ENCODE measurements around the gene VSNL1. TPM values are rescaled to one million over a fixed set of nuclear protein-coding genes. Genes with fewer than 3 reads are reported as not detected.

Gene VSNL1
- total RNA-seq, 1 experiment from 2014 or later: 2.1 TPM

DNA sequence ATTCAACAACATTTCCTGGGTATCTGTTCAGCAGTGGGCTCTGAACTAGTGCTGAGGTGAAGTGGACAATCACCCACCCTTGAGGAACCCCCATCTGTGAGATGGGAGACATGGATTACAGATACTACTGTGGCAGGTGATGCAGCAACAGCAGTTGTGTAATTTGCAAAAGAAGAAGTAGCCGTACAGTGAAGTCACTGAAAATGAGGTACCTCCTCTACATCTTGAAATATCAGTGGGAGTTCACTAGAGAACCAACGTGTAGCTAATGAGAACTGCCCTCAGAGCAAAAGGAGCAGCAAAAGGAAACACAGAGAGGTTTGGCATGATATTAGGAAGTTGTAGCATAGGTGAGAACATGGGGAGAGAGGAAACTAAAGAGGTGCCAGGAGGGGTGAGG lies 41.3 kb downstream of the VSNL1 start:
- DNase-seq (ENCODE audit: low read depth): no peak

DNA sequence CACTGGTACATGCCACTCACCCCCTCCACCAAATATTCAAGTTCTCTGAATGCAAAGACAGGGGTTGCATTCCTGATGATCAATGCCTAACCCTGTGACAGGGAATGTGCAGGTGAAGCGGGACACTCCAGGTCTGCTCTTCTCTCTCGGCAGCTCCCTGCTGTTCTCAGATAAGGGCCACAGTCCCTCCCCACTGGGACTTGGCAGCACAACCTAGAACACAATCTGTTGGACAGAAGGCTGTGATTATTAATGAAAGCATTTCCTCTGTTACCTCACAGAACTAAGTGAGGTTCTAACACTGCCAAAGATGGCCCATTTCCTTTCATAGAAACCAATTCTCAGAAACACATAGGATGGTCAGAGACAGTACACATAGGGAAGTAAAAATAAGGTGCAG lies 42.7 kb downstream of the VSNL1 start:
- DNase-seq (ENCODE audit: low read depth): no peak

DNA sequence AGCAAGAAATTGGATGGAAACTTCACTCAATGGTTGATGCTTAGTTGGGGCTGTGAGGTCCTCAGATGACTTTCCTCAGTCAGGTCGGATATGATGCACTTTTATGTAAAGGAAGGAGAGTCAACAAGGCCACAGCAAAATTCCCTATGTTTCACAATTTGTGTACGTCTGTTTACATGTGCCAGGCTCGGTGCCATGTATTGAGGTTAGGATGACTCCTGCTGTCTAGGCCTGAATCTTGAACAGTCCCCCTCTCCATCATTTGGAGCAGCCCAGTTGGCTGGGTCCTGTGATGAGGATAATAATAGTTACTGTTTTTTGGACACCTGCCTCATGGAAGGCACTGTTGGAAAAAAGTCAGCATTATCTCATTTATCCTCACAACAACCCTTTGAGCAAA lies 43.1 kb downstream of the VSNL1 start:
- no peak for DNase-seq (ENCODE audit: low read depth)

DNA sequence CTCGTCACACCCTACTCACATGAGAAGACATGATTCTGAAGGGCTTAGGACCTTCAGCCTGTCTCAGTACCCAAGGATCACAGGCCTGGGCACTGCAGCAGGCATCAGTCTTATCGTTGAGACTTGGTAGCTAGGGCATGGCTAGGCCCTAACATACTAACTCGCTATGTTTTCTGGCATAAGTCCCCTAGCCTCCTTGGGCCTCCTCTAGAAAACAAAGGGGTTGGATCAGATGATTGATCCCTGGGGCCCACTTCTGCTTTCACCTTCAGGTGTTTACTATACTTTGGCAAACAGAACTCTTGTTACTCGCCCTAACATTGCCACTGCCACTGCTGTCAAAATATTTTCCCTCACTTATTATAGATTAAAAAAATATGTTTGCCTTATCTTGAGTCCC lies 44.2 kb downstream of the VSNL1 start:
- no peak for DNase-seq (ENCODE audit: low read depth)

DNA sequence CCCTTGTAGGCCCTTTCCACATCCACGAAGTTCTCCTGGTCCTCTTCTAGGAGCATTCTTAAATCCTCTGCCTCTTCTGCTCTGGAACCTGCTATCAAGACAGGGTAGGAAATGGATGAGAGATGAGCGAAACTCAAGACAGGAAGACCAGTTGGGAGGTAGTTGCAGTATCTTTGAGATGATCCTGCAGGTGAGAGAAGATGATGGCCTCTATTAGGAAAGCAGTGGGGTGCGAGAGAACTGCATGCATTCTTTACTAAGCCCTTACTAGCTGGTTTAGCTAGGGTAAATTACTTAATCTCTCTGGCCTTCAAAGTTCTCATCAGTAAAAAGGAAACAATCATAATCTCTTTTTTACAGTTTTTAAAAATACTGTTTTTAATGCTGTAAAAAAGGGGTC lies 47.0 kb downstream of the VSNL1 start:
- no peak for DNase-seq (ENCODE audit: low read depth)

DNA sequence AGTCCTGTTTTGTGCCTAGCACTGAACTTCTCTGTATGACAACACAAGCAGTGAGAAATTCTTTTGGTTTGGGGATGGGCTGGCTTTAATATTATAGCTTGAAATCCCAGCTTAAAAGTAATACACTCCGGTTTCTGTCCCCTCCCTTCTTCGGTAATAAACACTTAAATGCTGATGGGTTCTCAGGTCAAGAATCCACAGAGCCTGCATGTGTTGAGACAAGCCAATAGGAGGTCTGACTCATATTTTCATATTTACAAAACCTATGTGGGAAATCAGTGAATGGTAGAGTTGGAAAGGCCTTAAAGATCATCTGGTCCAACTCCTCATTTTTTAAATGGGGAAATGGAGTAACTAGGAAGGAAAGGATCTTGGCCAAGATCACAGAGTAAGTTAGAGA lies 47.5 kb downstream of the VSNL1 start:
- no peak for DNase-seq (ENCODE audit: low read depth)

DNA sequence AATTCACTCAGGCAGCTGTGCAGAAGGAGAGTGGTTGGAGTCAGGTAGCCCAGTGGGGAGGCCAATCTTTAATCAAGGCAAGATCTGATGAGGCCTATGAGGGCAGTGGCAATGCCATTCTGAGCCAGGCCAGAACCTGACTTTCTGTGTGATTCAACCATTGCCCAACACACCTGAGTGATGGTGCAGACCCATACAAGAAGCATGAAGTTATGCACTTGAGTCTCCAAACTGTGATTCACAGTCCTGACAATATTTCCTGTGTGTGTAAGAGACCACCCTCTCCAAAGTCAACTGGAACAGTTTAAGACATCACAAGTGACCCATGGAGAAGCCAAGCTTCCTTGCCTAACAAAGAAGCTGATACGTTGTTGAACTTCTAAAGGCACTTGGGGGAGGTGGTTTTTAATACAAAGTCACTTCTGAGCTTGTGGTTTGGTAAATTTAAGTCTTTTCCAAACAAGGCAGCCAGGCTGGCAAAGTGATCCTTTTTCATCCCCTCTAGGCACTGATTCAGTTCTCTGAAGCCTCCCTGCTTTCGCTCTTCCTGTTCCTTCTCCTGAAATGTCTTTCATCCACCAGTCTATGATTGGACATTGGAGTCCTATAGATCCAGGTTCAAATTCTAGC lies 49.0 kb downstream of the VSNL1 start:
- DNase-seq (ENCODE audit: low read depth): no peak

DNA sequence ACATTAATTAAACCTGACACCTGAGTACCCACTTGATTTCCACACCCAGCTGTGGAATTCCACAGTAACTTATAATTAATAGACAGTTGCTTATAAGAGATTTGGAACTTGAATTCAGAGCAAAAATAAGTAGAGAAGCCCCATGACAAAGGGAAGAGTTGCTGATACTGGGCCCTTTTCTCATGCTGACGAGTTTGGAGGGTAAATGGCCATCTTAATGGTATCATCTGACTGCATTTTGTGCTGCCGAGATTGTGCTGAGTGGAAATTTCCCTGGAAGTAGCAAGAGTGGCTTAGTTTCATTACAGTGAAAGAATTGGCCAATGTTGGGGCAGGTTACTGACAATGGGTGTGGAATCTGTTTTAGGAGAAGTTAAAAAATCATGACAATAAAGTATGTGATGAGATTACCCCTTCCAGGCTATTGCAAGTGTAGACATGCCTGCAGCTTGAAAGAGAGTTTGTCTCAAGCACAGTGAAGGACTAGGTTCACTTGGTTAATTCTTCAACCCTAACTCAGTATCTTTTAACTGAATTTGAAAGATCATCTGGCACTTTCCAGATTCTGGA lies 49.9 kb downstream of the VSNL1 start:
- no peak for DNase-seq (ENCODE audit: low read depth)

DNA sequence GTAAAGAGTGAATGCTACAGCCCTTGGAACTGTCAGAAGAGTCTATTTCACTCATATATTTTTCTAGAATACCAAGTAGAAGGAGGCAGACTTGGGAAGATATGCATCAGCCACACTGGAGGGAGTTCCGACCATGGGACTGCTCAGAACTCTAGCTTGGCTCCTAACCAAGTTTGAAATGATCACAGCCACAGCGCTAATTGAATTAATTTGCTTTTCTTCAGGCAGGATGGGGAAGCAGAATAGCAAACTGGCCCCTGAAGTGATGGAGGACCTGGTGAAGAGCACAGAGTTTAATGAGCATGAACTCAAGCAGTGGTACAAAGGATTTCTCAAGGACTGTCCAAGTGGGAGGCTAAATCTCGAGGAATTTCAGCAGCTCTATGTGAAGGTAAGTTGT lies 51.4 kb downstream of the VSNL1 start:
- DNase-seq (ENCODE audit: low read depth): no peak

DNA sequence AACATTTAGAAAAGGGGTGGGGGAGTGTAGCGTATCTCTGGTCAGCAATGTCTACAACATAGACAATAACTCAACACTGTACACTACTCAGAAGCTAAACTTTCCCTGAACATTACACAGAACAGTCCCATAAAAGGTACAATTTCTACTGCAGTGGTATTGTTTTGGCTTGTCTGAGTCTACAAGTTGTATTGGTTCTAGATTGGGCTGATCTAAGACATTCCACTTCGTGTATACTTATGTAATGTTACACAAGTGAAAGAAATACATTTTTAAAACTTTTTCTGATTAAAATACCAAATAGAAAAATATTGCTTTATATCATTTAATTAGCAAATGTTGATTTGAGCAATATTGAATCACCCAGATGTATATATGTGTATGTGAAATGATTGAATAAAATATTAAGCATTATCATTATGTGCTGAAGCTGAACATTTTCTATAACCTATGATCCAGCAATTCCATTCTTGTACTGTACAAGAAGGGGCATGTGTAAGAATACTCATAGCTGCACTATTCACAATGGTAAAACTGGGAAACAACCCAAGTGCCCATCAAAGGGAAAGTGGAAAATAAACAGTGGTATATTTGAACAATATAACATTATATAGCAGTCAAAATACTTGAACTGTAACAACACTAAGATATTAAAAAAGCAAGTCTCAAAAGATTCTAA lies 52.4 kb downstream of the VSNL1 start:
- DNase-seq (ENCODE audit: low read depth): no peak

DNA sequence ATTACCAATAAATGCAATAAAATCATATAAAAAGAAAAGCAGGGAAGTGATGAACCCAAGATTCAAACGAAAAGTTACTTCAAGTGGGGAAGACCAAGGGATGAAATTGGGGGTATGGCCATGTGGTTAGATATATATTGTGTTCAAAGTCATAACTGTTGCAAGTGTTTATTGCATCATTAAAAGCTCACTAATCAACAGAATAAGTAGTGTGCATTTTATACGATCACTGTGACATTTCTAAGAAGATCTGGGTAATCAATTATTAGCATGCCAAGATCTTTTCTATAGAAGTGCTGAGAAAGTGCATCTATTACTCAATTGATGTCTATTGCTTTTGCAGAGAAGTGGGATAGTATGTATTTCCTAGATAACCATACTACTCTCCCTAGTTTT lies 52.9 kb downstream of the VSNL1 start:
- no peak for DNase-seq (ENCODE audit: low read depth)

DNA sequence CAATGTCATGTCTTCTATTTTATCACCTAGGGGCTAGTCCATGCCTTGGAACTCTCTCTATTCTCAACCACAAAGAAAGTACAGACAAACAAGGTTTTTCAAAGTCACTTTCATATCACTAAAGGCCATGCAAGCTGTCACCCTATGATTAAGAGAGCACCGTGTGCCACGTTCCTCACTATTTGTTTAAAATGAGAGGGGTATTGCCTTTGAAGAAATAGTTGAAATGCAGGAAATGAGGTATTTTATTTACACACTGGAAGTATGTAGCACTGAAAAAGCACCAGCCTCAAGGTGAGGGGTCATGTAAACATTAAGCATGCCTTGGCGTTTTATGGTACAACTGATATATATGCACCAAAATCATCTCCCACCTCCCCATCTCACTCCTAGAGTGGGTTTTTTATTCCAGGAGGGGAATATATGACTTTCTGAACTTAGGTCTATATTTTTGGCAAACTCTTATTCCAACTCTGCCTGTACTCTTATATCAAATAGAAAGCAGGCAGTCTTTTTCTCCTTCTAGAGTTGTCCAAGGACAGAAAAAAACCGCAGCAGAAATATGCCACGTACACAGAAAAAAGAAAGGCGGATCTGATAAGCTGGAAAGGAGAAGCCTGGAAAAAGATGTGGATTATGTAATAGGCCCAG lies 53.5 kb downstream of the VSNL1 start:
- no peak for DNase-seq (ENCODE audit: low read depth)

DNA sequence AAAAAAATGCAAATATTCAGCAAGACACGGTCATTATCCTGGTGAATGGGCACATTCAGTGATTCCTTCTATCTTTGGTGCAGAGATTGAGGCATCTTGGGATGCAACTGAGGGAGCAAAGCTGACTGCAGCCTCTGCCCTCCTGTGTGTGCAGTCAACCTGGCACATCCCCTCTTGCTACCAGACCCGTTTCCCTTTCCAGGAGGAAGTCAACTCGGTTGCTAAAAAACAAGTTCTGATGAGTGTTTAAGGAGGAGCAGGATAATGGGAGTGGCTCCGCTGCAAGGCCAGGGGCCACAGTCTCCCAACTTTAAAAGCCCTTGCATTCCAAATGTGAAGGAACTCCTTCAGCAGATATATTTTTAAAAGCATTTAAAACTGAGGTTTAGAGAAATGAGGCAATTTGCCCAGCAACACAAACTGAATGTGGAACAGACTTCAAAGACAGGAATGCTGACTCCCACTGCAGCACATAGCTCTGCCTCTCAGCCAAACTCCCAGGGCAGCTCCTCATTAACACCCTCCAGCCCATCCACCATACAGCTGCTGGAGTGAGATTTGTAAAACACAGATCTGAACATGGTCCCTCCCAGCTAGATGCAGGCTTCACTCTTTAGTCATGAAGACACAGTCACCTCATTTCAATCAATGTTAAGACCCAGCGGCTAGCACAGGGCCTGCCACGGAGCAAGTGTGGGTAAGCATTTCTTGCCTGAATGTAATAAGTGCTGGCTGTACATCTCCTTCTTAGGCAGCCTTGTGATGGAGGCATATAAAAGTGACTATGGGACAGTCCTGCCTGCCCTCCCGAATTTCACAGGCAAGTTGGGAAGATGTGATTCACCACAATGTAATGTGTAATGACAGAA lies 54.3 kb downstream of the VSNL1 start:
- no peak for DNase-seq (ENCODE audit: low read depth)

DNA sequence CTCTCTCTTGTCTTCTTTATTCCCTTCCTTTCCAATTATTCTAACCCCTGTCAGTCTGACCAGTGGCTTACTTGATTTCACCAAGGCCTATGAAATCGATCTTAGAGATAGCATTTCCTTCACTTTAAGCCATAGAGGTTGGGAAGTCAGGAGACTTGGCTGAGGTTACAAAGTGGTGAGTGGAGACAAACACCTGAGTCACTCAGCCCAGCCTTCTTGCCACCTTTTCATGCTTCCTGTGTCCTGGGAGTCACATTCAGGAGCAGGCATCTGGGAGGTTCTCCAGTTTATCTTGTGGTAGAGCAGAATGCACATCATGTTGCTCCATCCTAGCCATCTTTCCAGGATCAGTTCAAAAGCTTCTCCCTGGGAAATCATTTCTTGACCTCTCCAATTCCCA lies 59.1 kb downstream of the VSNL1 start:
- no peak for DNase-seq (ENCODE audit: low read depth)

DNA sequence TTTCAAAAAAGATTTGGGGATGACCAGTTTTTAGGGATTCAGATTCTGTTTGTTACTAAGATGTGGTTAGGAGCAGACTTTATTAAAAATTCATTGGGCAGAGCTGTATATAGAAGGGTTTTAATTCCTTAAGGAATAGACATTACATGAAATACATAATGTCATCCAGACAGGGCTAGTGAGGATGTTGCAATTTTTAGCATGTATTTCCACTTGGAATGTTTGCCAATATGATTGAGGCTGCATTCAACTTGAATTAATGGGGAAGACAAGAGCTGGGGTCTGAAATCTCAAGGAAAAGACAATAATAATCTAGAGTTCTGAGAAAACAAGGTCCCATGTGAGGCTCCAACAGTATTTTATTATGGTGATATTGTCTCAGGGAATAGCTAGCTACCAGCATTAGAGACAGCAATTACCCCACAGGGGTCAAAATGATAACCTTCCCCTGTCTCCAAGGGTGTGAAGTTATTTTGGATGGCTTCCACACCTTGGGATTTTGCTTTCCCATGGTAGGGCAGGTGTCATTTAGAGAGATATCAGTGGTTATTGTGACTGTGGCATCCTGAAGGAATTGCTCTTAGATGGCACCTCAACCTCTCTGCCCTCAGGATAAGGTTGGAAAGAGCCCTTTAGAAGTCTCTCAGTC lies 60.2 kb downstream of the VSNL1 start:
- no peak for DNase-seq (ENCODE audit: low read depth)

DNA sequence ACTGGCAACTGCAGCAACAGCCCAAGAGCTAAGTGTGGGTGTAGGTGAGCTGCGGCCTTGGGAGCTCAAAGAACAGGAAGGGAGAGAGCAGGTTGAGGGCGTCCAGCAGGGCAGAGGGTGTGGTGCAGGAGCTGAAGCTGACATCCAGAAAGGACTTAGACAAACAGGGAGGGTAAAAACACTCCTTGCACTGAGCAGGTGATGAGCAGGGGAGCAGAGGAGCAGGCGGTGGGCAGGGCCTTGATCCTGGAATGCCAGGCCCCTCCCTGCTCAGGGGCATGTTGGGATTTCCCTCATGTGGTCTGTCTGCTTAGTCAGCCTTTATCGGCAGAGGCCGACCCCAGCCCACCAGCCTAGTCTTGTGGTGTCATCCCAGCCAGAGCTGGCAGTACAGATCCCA lies 63.6 kb downstream of the VSNL1 start:
- DNase-seq (ENCODE audit: low read depth): no peak

DNA sequence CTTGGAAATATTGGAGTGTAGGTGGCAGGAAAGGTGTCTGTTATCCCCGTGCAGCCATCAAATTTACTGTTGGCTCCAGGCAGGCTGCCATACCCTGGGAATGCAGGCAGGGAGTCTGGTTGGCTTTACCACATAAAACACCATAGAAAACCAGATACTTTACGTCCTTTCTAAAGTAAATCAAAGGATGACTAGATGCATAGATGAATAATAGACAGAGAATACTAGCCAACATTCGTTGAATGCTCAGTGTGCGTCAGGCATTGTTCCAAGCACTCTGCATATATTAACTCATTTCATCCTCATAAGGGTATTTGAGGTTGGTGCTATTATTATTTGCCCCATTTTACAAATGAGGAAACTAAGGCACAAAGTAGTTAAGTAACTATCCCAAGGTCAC lies 65.2 kb downstream of the VSNL1 start:
- no peak for DNase-seq (ENCODE audit: low read depth)

DNA sequence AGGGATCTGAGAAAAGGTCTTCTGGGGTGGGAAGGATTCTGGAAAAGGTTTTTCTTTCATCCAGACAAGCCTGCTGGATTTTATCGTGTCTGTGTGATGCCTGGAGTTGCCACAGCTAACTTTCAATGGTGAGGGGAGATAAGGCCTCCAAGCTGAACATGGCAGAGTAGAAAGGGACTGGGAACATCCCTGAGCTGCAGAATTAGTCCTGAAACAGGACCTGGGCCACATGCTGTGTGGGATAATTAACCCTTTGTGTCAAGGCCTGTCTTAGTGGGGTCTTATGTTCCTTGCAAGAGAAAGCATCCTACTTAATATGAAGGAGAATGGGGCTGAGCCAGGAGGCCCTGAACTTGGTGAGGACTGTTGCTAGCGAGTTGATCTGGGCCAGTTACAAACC lies 66.4 kb downstream of the VSNL1 start:
- no peak for DNase-seq (ENCODE audit: low read depth)

DNA sequence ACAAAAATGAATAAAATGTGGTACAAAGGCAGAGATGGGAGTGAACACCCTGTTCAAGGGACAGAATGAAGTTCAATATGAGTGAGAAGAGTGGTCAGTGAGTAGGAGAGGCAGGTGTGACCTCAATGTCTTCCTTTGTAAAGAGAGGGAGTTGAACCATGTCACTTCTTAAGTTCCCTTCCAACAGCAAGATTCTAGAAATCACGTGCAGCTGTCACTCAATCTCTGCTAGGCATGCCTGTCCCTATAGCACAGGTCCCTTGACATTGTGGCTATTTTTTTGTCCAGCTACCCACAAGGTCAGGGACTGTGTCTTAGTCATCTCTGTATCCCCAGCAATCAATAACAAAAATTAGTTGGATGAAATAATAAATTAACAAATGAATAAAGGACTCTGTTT lies 66.9 kb downstream of the VSNL1 start:
- no peak for DNase-seq (ENCODE audit: low read depth)

DNA sequence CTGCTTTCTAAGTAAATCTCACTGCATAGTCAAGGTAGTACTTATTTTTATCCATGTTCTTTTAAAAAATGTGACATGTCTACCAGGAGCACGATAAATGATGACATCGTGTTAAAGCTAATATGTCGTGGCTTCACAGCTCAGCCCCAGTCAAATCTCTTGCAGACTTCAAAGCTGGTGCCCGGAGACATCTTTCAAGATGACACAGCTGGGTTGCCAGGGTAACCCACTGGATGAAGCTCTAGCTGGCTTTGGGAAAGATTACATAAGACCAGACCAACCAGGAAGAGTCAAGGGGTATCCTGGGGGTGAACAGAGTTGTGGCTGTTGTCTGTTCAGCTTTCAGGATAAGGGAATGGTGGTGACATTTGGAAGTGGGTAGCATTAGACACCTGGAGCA lies 67.8 kb downstream of the VSNL1 start:
- DNase-seq (ENCODE audit: low read depth): no peak

DNA sequence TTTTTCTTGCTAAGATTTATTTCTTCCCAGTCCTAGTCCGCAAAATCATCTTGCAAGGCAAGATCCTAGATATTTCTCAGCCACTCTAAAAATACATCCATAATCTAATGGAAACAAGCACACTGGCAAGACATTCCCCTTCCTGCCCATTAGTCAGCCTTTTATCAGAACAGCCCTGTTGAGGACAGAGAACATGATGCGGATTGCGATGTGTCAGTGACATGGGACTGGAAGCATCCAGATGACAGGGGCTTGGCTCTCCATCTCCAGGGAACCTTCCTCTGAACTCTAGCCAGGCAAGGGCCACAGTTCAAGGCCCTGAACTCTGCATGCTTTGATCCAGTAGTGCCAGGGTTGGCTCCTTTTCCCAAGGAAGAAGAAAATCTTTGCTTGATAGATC lies 70.0 kb downstream of the VSNL1 start:
- DNase-seq (ENCODE audit: low read depth): no peak

DNA sequence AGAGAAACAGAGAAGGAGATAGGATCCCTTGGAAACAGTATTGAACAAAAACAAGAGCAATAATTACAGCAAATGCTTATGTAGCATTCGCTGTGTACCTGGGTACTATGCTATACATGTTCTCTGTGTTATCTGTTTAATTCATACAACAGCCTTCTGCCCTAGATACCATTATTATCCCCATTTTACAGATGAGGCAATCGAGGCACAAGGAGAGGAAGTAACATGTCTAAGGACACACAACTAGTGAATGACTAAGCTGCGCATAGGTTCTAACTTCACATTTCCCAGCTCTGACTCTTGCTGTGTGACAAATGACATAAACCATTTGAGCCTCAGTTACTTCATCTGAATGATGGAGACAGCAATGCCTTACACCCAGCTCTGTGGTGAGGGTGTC lies 70.5 kb downstream of the VSNL1 start:
- DNase-seq (ENCODE audit: low read depth): no peak
